Stomach (tissue), 4 donors: ENCODE results near the gene ARMC3.

ENCODE experiments used
- CTCF ChIP-seq, 7 experiments: fragments of 450-650 bp in 4 of 7; fragments of 200-600 bp in 3 of 7; sonication (generic) in 3 of 7; IDR thresholded peaks; one replicate each; pipeline ENCODE4 v1.5.1; 2016 to 2019; ENCODE audit warnings: antibody characterized with exemption in 7 of 7, control low read depth in 2 of 7, mild to moderate bottlenecking in 1 of 7
- EP300 ChIP-seq: sonication (generic); formaldehyde crosslinking; IDR thresholded peaks from one replicate; pipeline ENCODE4 v1.6.1; 2017; ENCODE audit warnings: antibody characterized with exemption
- POLR2A ChIP-seq, 4 donors: fragments of 450-650 bp; IDR thresholded peaks; one replicate each; pipeline ENCODE4 v1.6.1; 2016; ENCODE audit warnings: antibody characterized with exemption in 4 of 4, control low read depth in 2 of 4, mild to moderate bottlenecking in 1 of 4, moderate library complexity in 1 of 4
- POLR2AphosphoS5 ChIP-seq, 3 donors: sonication (generic); formaldehyde crosslinking; IDR thresholded peaks; one replicate each; pipeline ENCODE4 v1.6.1; 2016; ENCODE audit warnings: antibody characterized with exemption in 3 of 3

GRCh38 chr10:23016636-23017035 lies 88.8 kb downstream of the ARMC3 start:
- TF ChIP-seq CTCF (IDR thresholded peaks at IDR 0.05): no peak
- no peak for TF ChIP-seq POLR2AphosphoS5 (IDR thresholded peaks at IDR 0.05)
- TF ChIP-seq POLR2A (IDR thresholded peaks at IDR 0.05): no peak
- TF ChIP-seq EP300: no peak
